Fibroblast of lung (primary cell): ENCODE measurements around the gene PML. TPM values are rescaled to one million over a fixed set of nuclear protein-coding genes. Genes with fewer than 3 reads are reported as not detected.

Experiments
- DNase-seq, 2 donors: peaks; one replicate each; pipeline versions ENCODE4 v3.0.0 to v3.0.0-alpha.2; 2010; ENCODE audit warnings: low read depth in 2 of 2
- H2AFZ ChIP-seq: 2 replicates; pipeline ENCODE4 v1.5.1; 2012; ENCODE audit warnings: low read length, control low read depth, inconsistent platforms
- H3K27ac ChIP-seq: 2 replicates; pipeline ENCODE4 v1.5.1; 2011; ENCODE audit warnings: low read length, control low read depth; ENCODE audit not compliant: insufficient read depth
- H3K27me3 ChIP-seq: 2 replicates; pipeline ENCODE4 v1.5.1; 2011; ENCODE audit warnings: mild to moderate bottlenecking, low read length; ENCODE audit not compliant: control insufficient read depth, insufficient read depth
- H3K36me3 ChIP-seq: 2 replicates; pipeline ENCODE4 v1.5.1; 2011; ENCODE audit warnings: low read length; ENCODE audit not compliant: control insufficient read depth, insufficient read depth
- H3K4me1 ChIP-seq: 2 replicates; pipeline ENCODE4 v1.5.1; 2011; ENCODE audit warnings: low read length; ENCODE audit not compliant: control insufficient read depth, insufficient read depth; ENCODE audit errors: extremely low read depth
- H3K4me2 ChIP-seq: 2 replicates; pipeline ENCODE4 v1.5.1; 2011; ENCODE audit warnings: low read length, control low read depth; ENCODE audit not compliant: insufficient read depth; ENCODE audit errors: extremely low read depth
- H3K4me3 ChIP-seq, 4 experiments: fragments of 200-600 bp in 1 of 4; sonication (generic) in 1 of 4; replicated peaks in 1 of 4; 2 replicates each; pipeline ENCODE4 v1.5.1; 2011 to 2016; ENCODE audit warnings: low read length in 4 of 4, low read depth in 3 of 4, mild to moderate bottlenecking in 3 of 4, control low read depth in 2 of 4, inconsistent platforms in 1 of 4, mixed read lengths in 1 of 4; ENCODE audit not compliant: insufficient read depth in 1 of 4; ENCODE audit errors: control extremely low read depth in 1 of 4
- H3K79me2 ChIP-seq: 2 replicates; pipeline ENCODE4 v1.5.1; 2012; ENCODE audit warnings: mild to moderate bottlenecking, low read length, inconsistent platforms; ENCODE audit not compliant: control insufficient read depth, insufficient read depth
- H3K9ac ChIP-seq: 2 replicates; pipeline ENCODE4 v1.5.1; 2011; ENCODE audit warnings: mild to moderate bottlenecking, low read length, control low read depth; ENCODE audit not compliant: insufficient read depth
- H3K9me3 ChIP-seq: 2 replicates; pipeline ENCODE4 v1.5.1; 2012; ENCODE audit warnings: low read depth, low read length; ENCODE audit not compliant: control insufficient read depth, insufficient read depth
- H4K20me1 ChIP-seq: 2 replicates; pipeline ENCODE4 v1.5.1; 2011; ENCODE audit warnings: low read length; ENCODE audit not compliant: control insufficient read depth, insufficient read depth; ENCODE audit errors: extremely low read depth
- EZH2 ChIP-seq: IDR thresholded peaks from 2 replicates; pipeline ENCODE4 v1.5.1; 2012; ENCODE audit warnings: low read length, control low read depth, mild to moderate bottlenecking; ENCODE audit errors: missing control alignments
- polyA plus RNA-seq, 2 donors: library from polyadenylated mRNA; depleted of rRNA in 1 of 2; stranded (reverse) in 1 of 2; unstranded in 1 of 2; fragments of >200 nt; gene quantifications; 2 replicates each; pipeline ENCODE4 v1.2.1, GENCODE V29; 2011 to 2012; ENCODE audit warnings: missing spikeins in 1 of 2
- total RNA-seq: library from RNA; depleted of rRNA; stranded (reverse); fragments of >200 nt; gene quantifications from 2 replicates; pipeline ENCODE4 v1.2.1, GENCODE V29; 2014
- TF ChIP-seq, protein P1 (sequence below), 2 donors: IDR thresholded peaks in 1 of 2; conservative IDR thresholded peaks in 1 of 2; 1 replicate in 1 of 2; 2 replicates in 1 of 2; pipeline ENCODE4 v1.5.1; 2011 to 2012; ENCODE audit warnings: low read length in 2 of 2, control low read depth in 1 of 2, inconsistent platforms in 1 of 2, low read depth in 1 of 2, mild to moderate bottlenecking in 1 of 2

Gene PML
- total and polyA plus RNA-seq, 2 donors (not counting 1 experiment from before 2014, with no cell fraction given), result 11.1 to 34.0 TPM

DNA sequence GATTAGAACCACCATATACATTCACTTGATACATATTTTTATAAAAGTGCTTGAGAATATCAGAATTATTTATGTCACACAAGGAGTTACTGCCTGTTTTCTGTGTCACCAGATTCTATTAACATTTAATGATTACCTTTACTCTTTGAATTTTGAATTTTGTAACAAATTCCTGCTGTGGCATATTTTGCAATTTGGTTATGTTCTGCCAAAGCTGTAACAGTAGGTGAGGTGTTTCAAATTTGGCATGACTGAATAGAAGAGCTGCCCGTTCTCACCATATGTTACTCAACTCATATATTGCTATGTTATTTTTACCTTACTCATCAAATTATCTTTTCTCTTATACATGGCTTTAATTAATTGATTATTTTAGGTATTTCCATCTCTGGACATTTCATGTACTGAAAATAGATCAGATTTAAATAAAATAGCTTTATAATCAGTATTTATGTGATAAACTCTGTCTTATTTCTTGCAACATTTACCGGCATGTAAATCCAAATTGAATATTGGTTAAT is 18.9 kb downstream of the PML start:
- H3K9ac ChIP-seq, result no peak overlapping the region
- H4K20me1 ChIP-seq, result peaks cover 2% of the 10 kb centered on the region
- H3K9me3 ChIP-seq, result no peaks in the 10 kb centered on the region
- H2AFZ ChIP-seq, result no peak overlapping the region
- H3K4me2 ChIP-seq, result no peak overlapping the region
- no peak overlapping the region for H3K27ac ChIP-seq
- TF ChIP-seq EZH2, result no peak
- TF ChIP-seq, protein P1, sequence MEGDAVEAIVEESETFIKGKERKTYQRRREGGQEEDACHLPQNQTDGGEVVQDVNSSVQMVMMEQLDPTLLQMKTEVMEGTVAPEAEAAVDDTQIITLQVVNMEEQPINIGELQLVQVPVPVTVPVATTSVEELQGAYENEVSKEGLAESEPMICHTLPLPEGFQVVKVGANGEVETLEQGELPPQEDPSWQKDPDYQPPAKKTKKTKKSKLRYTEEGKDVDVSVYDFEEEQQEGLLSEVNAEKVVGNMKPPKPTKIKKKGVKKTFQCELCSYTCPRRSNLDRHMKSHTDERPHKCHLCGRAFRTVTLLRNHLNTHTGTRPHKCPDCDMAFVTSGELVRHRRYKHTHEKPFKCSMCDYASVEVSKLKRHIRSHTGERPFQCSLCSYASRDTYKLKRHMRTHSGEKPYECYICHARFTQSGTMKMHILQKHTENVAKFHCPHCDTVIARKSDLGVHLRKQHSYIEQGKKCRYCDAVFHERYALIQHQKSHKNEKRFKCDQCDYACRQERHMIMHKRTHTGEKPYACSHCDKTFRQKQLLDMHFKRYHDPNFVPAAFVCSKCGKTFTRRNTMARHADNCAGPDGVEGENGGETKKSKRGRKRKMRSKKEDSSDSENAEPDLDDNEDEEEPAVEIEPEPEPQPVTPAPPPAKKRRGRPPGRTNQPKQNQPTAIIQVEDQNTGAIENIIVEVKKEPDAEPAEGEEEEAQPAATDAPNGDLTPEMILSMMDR (conservative IDR thresholded peaks at IDR 0.05 in 1 of 2, IDR thresholded peaks at IDR 0.05 in 1 of 2; ENCODE audit: low read depth in 1 of 2, low read length in 2 of 2), result no peak
- no peaks in the 10 kb centered on the region for H3K27me3 ChIP-seq
- H3K4me3 ChIP-seq, result no peak overlapping the region
- H3K79me2 ChIP-seq, result peaks cover 44% of the 10 kb centered on the region
- no peak for DNase-seq
- peaks cover 6% of the 10 kb centered on the region for H3K4me1 ChIP-seq
- H3K36me3 ChIP-seq, result no peaks in the 10 kb centered on the region

DNA sequence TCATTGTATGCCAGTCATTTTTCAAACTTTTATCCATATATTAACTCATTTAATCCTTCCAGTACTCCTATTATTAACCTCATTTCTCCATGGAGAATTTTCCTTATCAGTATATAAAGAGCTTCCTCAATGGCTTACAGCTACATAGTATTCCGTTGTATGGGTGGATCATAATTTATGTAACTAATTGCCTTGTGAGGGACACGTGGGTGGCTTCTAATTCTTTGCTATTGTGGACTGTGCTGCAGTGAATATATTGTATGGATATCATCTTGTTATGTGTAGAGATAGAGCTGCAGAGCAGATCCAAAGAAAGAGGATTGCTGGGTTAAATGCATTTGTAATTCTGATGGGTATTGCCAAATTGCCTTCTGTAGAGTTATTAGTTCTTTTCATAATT is 25.2 kb downstream of the PML start:
- Histone ChIP-seq H3K27ac (no peak overlapping the region), H3K4me3 (no peak overlapping the region), H3K27me3 (no peaks in the 10 kb centered on the region), H3K4me2 (no peak overlapping the region), H3K9me3 (no peaks in the 10 kb centered on the region), H3K4me1 (peaks cover 2% of the 10 kb centered on the region), H3K36me3 (peaks cover 19% of the 10 kb centered on the region), H3K9ac (no peak overlapping the region), H4K20me1 (no peaks in the 10 kb centered on the region), H2AFZ (no peak overlapping the region), H3K79me2 (peaks cover 33% of the 10 kb centered on the region)
- TF ChIP-seq, protein P1 (conservative IDR thresholded peaks at IDR 0.05 in 1 of 2, IDR thresholded peaks at IDR 0.05 in 1 of 2; ENCODE audit: low read depth in 1 of 2, low read length in 2 of 2), result no peak
- no peak for DNase-seq

DNA sequence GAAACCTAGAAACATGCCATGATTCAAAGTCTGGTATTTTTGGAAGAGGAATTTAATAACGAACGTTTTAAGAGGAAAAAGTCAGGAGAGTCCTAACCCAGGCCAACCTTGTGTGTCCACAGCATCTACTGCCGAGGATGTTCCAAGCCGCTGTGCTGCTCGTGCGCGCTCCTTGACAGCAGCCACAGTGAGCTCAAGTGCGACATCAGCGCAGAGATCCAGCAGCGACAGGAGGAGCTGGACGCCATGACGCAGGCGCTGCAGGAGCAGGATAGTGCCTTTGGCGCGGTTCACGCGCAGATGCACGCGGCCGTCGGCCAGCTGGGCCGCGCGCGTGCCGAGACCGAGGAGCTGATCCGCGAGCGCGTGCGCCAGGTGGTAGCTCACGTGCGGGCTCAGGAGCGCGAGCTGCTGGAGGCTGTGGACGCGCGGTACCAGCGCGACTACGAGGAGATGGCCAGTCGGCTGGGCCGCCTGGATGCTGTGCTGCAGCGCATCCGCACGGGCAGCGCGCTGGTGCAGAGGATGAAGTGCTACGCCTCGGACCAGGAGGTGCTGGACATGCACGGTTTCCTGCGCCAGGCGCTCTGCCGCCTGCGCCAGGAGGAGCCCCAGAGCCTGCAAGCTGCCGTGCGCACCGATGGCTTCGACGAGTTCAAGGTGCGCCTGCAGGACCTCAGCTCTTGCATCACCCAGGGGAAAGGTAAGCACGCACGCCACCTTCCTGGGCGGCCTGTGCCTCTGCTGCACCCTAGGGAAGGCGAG is 28.4 kb downstream of the PML start:
- peaks cover 28% of the 10 kb centered on the region for H3K79me2 ChIP-seq
- no peaks in the 10 kb centered on the region for H4K20me1 ChIP-seq
- H3K27me3 ChIP-seq, result no peaks in the 10 kb centered on the region
- TF ChIP-seq, protein P1 (conservative IDR thresholded peaks at IDR 0.05 in 1 of 2, IDR thresholded peaks at IDR 0.05 in 1 of 2; ENCODE audit: low read depth in 1 of 2, low read length in 2 of 2), result no peak
- no peak for TF ChIP-seq EZH2
- H3K4me1 ChIP-seq, result peaks cover 10% of the 10 kb centered on the region
- H3K9me3 ChIP-seq, result no peaks in the 10 kb centered on the region
- H3K27ac ChIP-seq, result no peak overlapping the region
- no peak for DNase-seq
- H3K4me2 ChIP-seq, result no peak overlapping the region
- no peak overlapping the region for H2AFZ ChIP-seq
- H3K4me3 ChIP-seq, result no peak overlapping the region
- H3K36me3 ChIP-seq, result peaks cover 25% of the 10 kb centered on the region
- H3K9ac ChIP-seq, result no peak overlapping the region
